NCI-H187 (cell line): ENCODE results near the gene CYB561D1.
A peak's percentile ranks its signal among the peaks of the same experiment; 100 is the strongest.

Experiments used
- DNase-seq, 2 experiments: peaks; one replicate each; lab custom pipeline; 2025; lab: John Stamatoyannopoulos, UW

Gene CYB561D1

GRCh38 chr1:109501644-109502363, 7.9 kb downstream of the CYB561D1 start:
- DNase-seq: no peak

- DNase-seq: no peak
Observed at GRCh38 chr1:109502364-109502851, 8.5 kb downstream of the CYB561D1 start.

GRCh38 chr1:109503935-109504334, 10.0 kb downstream of the CYB561D1 start:
- DNase-seq: no peak

GRCh38 chr1:109504974-109505373, 11.1 kb downstream of the CYB561D1 start:
- DNase-seq: no peak

GRCh38 chr1:109508001-109508872, 14.3 kb downstream of the CYB561D1 start:
- DNase-seq: no peak

- no peak for DNase-seq
Observed at GRCh38 chr1:109508873-109509175, 14.9 kb downstream of the CYB561D1 start.

GRCh38 chr1:109509176-109510134, 15.6 kb downstream of the CYB561D1 start, which contains the start of gene AMIGO1:
AMIGO1 (minus strand) TSS chr1:109509727; CDS start chr1:109508912, 815 bp downstream.
- DNase-seq: peak in 1 of 2 experiments; percentile 29

- DNase-seq: no peak
Observed at GRCh38 chr1:109513110-109513710, 19.3 kb downstream of the CYB561D1 start.

- DNase-seq: no peak
Observed at GRCh38 chr1:109514846-109515245, 21.0 kb downstream of the CYB561D1 start.

- no peak for DNase-seq
Observed at GRCh38 chr1:109516872-109517271, 23.0 kb downstream of the CYB561D1 start.

GRCh38 chr1:109517337-109517736, 23.4 kb downstream of the CYB561D1 start:
- no peak for DNase-seq

- no peak for DNase-seq
Observed at GRCh38 chr1:109521002-109521951, 27.4 kb downstream of the CYB561D1 start.

GRCh38 chr1:109522026-109522425, 28.1 kb downstream of the CYB561D1 start:
- no peak for DNase-seq

- DNase-seq: no peak
Observed at GRCh38 chr1:109523706-109524105, 29.8 kb downstream of the CYB561D1 start.

- DNase-seq: no peak
Observed at GRCh38 chr1:109527098-109527811, 33.4 kb downstream of the CYB561D1 start.

GRCh38 chr1:109527846-109528695, 34.2 kb downstream of the CYB561D1 start:
- no peak for DNase-seq

- no peak for DNase-seq
Observed at GRCh38 chr1:109528712-109529111, 34.8 kb downstream of the CYB561D1 start.

- DNase-seq: peak in 1 of 2 experiments; percentile 36
Observed at GRCh38 chr1:109529881-109530456, 36.1 kb downstream of the CYB561D1 start.
